ENCODE measurements around the gene DLEC1. TPM values are rescaled to one million over a fixed set of nuclear protein-coding genes. Genes with fewer than 3 reads are reported as not detected.

Gene DLEC1
- total RNA-seq, 2 donors from 2014 or later = 0.14 to 0.35 TPM

DNA sequence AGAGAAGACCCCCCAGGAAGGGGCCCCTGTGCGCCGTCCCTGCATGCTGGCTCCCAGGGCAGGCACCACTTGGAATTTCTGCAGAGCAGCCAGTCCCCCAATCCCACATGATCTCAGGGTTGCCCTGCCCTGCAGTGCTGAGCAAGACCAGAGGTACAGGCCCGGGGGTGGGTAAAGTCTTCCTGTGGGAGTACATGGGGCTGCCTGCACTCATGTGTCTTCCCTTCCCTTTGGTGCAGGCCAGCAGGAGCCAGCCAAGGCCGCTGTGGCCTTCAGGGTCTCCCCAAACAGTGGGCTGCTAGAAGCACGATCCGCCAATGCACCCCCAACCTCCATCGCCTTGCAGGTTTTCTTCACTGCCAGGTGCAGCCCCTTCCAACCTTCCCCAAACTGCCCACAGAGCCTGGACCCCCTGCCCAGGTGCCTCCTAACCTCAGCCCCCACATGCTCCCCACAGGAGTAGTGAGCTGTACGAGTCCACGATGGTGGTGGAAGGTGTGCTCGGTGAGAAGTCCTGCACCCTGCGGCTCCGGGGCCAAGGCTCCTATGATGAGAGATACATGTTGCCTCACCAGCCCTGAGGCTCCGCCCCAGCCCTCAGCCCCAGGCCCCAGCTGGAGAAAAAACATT is 82.9 kb downstream of the DLEC1 start:
- Histone ChIP-seq H3K27ac (no peak overlapping the region), H3K4me1 (ENCODE audit: control insufficient read depth in 1 of 2, low read depth in 2 of 2) (no peaks in the 10 kb centered on the region), H3K4me3 (no peak overlapping the region), H3K36me3 (peaks cover 29% of the 10 kb centered on the region), H3K27me3 (replicated peaks; ENCODE audit: insufficient read depth) (no peaks in the 10 kb centered on the region), H3K9me3 (no peaks in the 10 kb centered on the region)
- DNase-seq (ENCODE audit: low spot score) (no peak), ATAC-seq (ENCODE audit: insufficient number of reproducible peaks, low FRiP score, low read depth) (no peak)
- TF ChIP-seq, protein P1, sequence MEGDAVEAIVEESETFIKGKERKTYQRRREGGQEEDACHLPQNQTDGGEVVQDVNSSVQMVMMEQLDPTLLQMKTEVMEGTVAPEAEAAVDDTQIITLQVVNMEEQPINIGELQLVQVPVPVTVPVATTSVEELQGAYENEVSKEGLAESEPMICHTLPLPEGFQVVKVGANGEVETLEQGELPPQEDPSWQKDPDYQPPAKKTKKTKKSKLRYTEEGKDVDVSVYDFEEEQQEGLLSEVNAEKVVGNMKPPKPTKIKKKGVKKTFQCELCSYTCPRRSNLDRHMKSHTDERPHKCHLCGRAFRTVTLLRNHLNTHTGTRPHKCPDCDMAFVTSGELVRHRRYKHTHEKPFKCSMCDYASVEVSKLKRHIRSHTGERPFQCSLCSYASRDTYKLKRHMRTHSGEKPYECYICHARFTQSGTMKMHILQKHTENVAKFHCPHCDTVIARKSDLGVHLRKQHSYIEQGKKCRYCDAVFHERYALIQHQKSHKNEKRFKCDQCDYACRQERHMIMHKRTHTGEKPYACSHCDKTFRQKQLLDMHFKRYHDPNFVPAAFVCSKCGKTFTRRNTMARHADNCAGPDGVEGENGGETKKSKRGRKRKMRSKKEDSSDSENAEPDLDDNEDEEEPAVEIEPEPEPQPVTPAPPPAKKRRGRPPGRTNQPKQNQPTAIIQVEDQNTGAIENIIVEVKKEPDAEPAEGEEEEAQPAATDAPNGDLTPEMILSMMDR (IDR thresholded peaks at IDR 0.05) = no peak

DNA sequence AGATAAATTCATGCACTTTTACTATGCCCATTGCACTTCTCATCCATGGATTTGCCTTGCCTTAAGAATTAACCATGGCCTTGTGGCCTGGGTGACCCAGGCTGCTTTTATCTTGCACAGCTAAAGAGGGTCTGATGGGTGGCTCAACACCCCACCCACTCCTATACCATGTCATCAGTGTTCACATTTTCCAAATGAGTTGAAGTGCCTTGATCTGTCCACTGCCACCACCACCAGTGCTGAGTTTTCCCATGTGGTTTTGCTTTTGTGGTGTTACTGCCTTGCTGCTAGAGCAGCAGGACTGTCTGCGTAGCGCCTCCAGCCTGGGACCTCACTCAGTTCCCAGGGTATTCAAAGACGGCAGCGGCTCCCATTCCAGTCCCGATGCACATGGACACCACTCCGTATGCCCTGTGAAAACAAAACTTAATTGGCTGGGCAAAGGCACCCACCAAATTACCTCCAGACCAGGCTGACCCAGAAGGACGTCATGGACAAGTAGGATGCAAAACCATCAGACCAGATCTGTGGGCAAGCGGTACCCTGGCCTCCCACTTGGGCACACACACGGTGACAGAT is 83.8 kb downstream of the DLEC1 start:
- H3K4me3 ChIP-seq = no peak overlapping the region
- TF ChIP-seq, protein P1 (IDR thresholded peaks at IDR 0.05) = no peak
- peaks cover 37% of the 10 kb centered on the region for H3K36me3 ChIP-seq
- H3K4me1 ChIP-seq (ENCODE audit: control insufficient read depth in 1 of 2, low read depth in 2 of 2) = no peaks in the 10 kb centered on the region
- DNase-seq (ENCODE audit: low spot score) (no peak), ATAC-seq (ENCODE audit: insufficient number of reproducible peaks, low FRiP score, low read depth) (no peak)
- H3K27ac ChIP-seq = no peak overlapping the region
- H3K27me3 ChIP-seq (replicated peaks; ENCODE audit: insufficient read depth) = no peaks in the 10 kb centered on the region
- H3K9me3 ChIP-seq = no peaks in the 10 kb centered on the region

DNA sequence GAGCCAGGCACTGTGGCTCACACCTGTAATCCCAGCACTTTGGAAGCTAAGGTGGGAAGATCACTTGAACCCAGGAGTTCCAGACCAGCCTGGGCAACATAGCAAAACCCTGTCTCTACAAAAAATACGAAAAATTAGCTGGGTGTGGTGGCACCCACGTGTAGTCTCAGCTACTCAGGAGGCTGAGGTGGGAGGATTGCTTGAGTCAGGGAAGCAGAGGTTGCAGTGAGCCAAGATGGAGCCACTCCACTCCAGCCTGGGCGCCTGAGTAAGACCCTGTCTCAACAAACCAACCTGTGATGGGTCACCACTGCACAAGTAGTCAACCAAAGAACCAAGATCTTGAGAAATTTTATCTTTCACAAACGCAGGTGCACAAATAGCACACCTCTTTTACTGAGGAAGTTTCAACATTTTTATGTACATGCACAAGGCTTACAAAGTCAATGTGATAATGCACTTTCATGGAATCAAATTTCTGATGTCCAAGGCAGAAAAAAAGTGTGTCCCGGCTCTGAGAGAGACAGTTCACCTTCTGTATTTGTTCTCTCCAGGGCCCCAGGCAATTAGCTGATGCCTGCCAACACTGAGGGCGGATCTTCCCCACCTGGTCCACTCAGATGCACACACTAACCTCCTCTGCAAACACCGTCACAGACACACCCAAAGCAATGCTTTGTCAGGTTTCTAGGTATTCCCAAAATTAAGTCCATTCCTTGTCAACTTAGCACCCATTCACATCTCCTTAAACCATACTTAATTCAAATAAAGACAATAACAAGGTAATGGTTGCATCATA is 85.5 kb downstream of the DLEC1 start:
- ATAC-seq (ENCODE audit: insufficient number of reproducible peaks, low FRiP score, low read depth) (no peak), DNase-seq (ENCODE audit: low spot score) (no peak)
- Histone ChIP-seq H3K27ac (no peak overlapping the region), H3K27me3 (replicated peaks; ENCODE audit: insufficient read depth) (no peaks in the 10 kb centered on the region), H3K9me3 (no peaks in the 10 kb centered on the region), H3K4me3 (no peak overlapping the region), H3K36me3 (peaks cover 54% of the 10 kb centered on the region), H3K4me1 (ENCODE audit: control insufficient read depth in 1 of 2, low read depth in 2 of 2) (no peaks in the 10 kb centered on the region)
- TF ChIP-seq, protein P1 (IDR thresholded peaks at IDR 0.05) = no peak

DNA sequence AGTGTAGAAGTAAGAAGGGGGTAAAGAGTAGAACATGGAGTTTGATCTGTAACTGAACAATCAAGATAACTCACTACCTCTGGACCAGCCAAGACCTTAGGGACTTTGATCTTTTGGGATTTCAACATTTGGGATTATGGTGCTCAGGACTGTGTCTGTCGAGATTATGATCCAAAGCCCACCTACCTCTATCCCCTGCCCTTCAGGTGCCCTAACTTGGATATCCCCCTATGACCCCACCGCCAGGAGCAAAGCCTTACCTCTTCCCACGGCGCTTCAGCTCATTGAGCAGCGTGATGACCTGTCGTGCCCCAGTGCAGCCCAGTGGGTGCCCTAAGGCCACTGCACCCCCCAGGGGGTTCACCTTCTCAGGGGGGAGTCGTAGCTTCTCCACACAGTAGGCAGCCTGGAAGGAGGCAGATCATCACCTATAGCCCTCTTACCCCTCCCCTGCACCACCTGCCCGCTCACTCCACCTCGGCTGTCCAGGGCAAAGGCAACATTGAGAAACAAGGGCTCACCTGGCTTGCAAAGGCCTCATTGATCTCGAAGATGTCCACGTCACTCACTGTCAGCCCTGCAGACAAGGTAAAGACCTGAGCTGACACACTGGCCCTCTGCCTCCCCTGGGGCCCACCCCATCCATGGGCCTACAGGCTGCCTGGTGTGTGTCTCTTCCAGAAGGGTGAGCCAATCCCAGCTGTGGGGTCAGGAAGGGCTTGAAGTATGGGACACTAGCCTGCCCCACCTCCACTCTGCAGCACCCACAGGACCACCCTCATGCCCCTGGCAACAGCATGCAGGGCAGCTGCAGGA is 86.5 kb downstream of the DLEC1 start:
- H3K36me3 ChIP-seq = peaks cover 62% of the 10 kb centered on the region
- no peak overlapping the region for H3K4me3 ChIP-seq
- DNase-seq (ENCODE audit: low spot score) = no peak

More for the DNA sequence above, 86.5 kb downstream of the DLEC1 start:
- ATAC-seq (ENCODE audit: insufficient number of reproducible peaks, low FRiP score, low read depth) = no peak
- no peak overlapping the region for H3K27ac ChIP-seq
- no peaks in the 10 kb centered on the region for H3K9me3 ChIP-seq
- TF ChIP-seq, protein P1 (IDR thresholded peaks at IDR 0.05) = no peak
- H3K27me3 ChIP-seq (replicated peaks; ENCODE audit: insufficient read depth) = no peaks in the 10 kb centered on the region
- no peaks in the 10 kb centered on the region for H3K4me1 ChIP-seq (ENCODE audit: control insufficient read depth in 1 of 2, low read depth in 2 of 2)

All from thoracic aorta (tissue), 2 donors.